DMS53 (cell line): ENCODE results near the gene BARHL2.

Source experiments
- DNase-seq: peaks from one replicate; lab custom pipeline; 2025; lab: John Stamatoyannopoulos, UW

BARHL2 gene

GRCh38 chr1:90710579-90711536 lies 6.2 kb downstream of the BARHL2 start:
- peak; percentile 55 for DNase-seq

- DNase-seq, result no peak
These were observed 7.6 kb downstream of the BARHL2 start for GRCh38 chr1:90709535-90709934.

- no peak for DNase-seq
These were observed 8.3 kb downstream of the BARHL2 start for GRCh38 chr1:90708826-90709225.

- peak; percentile 35 for DNase-seq
These were observed 8.8 kb downstream of the BARHL2 start for GRCh38 chr1:90708236-90708786.

- DNase-seq, result peak; percentile 81
These were observed 9.8 kb downstream of the BARHL2 start for GRCh38 chr1:90707363-90707710.

- peak; percentile 90 for DNase-seq
These were observed 10.4 kb downstream of the BARHL2 start for GRCh38 chr1:90706437-90707362.

- DNase-seq, result no peak
These were observed 11.1 kb downstream of the BARHL2 start for GRCh38 chr1:90705956-90706355.

- no peak for DNase-seq
These were observed 12.3 kb downstream of the BARHL2 start for GRCh38 chr1:90704817-90705216.

GRCh38 chr1:90694846-90695245 lies 22.3 kb downstream of the BARHL2 start:
- no peak for DNase-seq

- DNase-seq, result no peak
These were observed 29.4 kb downstream of the BARHL2 start for GRCh38 chr1:90687747-90688146.

- DNase-seq, result no peak
These were observed 41.8 kb downstream of the BARHL2 start for GRCh38 chr1:90675161-90675847.

GRCh38 chr1:90671741-90672140 lies 45.4 kb downstream of the BARHL2 start:
- DNase-seq, result peak; percentile 46

- DNase-seq, result no peak
These were observed 45.9 kb downstream of the BARHL2 start for GRCh38 chr1:90671251-90671650.
